Mammary epithelial cell (primary cell): ENCODE results near the gene MOB2.

ENCODE experiments used
- CTCF ChIP-seq, 2 donors: IDR thresholded peaks in 1 of 2; conservative IDR thresholded peaks in 1 of 2; 2 replicates each; pipeline ENCODE4 v1.5.1; 2011 to 2012; ENCODE audit warnings: inconsistent platforms in 2 of 2, low read length in 2 of 2, mild to moderate bottlenecking in 2 of 2, control low read depth in 1 of 2, low read depth in 1 of 2; ENCODE audit not compliant: insufficient read depth in 1 of 2; ENCODE audit errors: extremely low read depth in 1 of 2
- EZH2 ChIP-seq: IDR thresholded peaks from 2 replicates; pipeline ENCODE4 v1.6.1; 2012; ENCODE audit warnings: low read length, inconsistent platforms, borderline replicate concordance

- no peak for TF ChIP-seq CTCF (conservative IDR thresholded peaks at IDR 0.05 in 1 of 2, IDR thresholded peaks at IDR 0.05 in 1 of 2; ENCODE audit: extremely low read depth in 1 of 2, insufficient read depth in 1 of 2, low read depth in 1 of 2, low read length in 2 of 2)
- no peak for TF ChIP-seq EZH2
Observed at GRCh38 chr11:1480191-1480554, 6.4 kb downstream of the MOB2 start.
